HepG2 (cell line): Measurements from ENCODE around the gene TADA2B. TPM values are rescaled to one million over a fixed set of nuclear protein-coding genes. Genes with fewer than 3 reads are reported as not detected.

ENCODE experiments used
- ARNTL ChIP-seq: sonication (generic); formaldehyde crosslinking; IDR thresholded peaks from 2 replicates; pipeline ENCODE4 v1.4.0; 2020; ENCODE audit warnings: mild to moderate bottlenecking, missing genetic modification reagents
- ATRX ChIP-seq: sonication (generic); formaldehyde crosslinking; IDR thresholded peaks from 2 replicates; pipeline ENCODE4 v1.4.0; 2020; ENCODE audit warnings: missing genetic modification reagents, borderline replicate concordance
- CBX1 ChIP-seq: IDR thresholded peaks from one replicate; pipeline ENCODE4 v1.6.1; 2016; ENCODE audit warnings: antibody characterized with exemption, low read depth
- DMAP1 ChIP-seq: IDR thresholded peaks from 2 replicates; pipeline ENCODE4 v1.6.1; 2016
- GPN1 ChIP-seq: sonication (generic); formaldehyde crosslinking; IDR thresholded peaks from 2 replicates; pipeline ENCODE4 v1.5.1; 2020; ENCODE audit warnings: missing genetic modification reagents, borderline replicate concordance
- HNRNPK ChIP-seq: fragments of 200-400 bp; formaldehyde crosslinking; IDR thresholded peaks from 2 replicates; pipeline ENCODE4 v1.6.1; 2018; ENCODE audit warnings: low read length, low read depth, moderate library complexity, mild to moderate bottlenecking; ENCODE audit not compliant: poor library complexity, severe bottlenecking
- ISL2 ChIP-seq: sonication (generic); formaldehyde crosslinking; IDR thresholded peaks from 2 replicates; pipeline ENCODE4 v1.5.0; 2020; ENCODE audit warnings: missing genetic modification reagents
- KDM4B ChIP-seq: sonication (generic); formaldehyde crosslinking; IDR thresholded peaks from 2 replicates; pipeline ENCODE4 v1.4.0; 2020; ENCODE audit warnings: missing genetic modification reagents
- MAF1 ChIP-seq: sonication (generic); formaldehyde crosslinking; IDR thresholded peaks from 2 replicates; pipeline ENCODE4 v1.5.0; 2020; ENCODE audit warnings: missing genetic modification reagents, borderline replicate concordance
- PRPF4 ChIP-seq: fragments of 200-400 bp; formaldehyde crosslinking; IDR thresholded peaks from 2 replicates; pipeline ENCODE4 v1.6.1; 2016; ENCODE audit warnings: low read length, low read depth; ENCODE audit not compliant: poor library complexity, severe bottlenecking
- SOX5 ChIP-seq: IDR thresholded peaks from 2 replicates; pipeline ENCODE4 v1.6.1; 2016; ENCODE audit warnings: borderline replicate concordance
- SP4 ChIP-seq: sonication (generic); formaldehyde crosslinking; IDR thresholded peaks from 2 replicates; pipeline ENCODE4 v1.8.1; 2023; ENCODE audit warnings: mild to moderate bottlenecking, missing genetic modification reagents
- STAT5B ChIP-seq: sonication (generic); formaldehyde crosslinking; IDR thresholded peaks from 2 replicates; pipeline ENCODE4 v1.4.0; 2020; ENCODE audit warnings: missing genetic modification reagents
- TFDP1 ChIP-seq: IDR thresholded peaks from 2 replicates; pipeline ENCODE4 v1.6.1; 2016; ENCODE audit warnings: missing compliant biosample characterization, missing genetic modification reagents, borderline replicate concordance
- THAP7 ChIP-seq: sonication (generic); formaldehyde crosslinking; IDR thresholded peaks from 2 replicates; pipeline ENCODE4 v1.8.1; 2023; ENCODE audit warnings: mild to moderate bottlenecking, missing genetic modification reagents
- ZBTB21 ChIP-seq: sonication (generic); formaldehyde crosslinking; IDR thresholded peaks from 2 replicates; pipeline ENCODE4 v1.4.0; 2020; ENCODE audit warnings: missing genetic modification reagents
- ZHX1 ChIP-seq: sonication (generic); formaldehyde crosslinking; IDR thresholded peaks from 2 replicates; pipeline ENCODE4 v1.8.1; 2022; ENCODE audit warnings: low read depth, mild to moderate bottlenecking, missing genetic modification reagents
- ZMAT3 ChIP-seq: sonication (generic); formaldehyde crosslinking; conservative IDR thresholded peaks from 2 replicates; pipeline ENCODE4 v1.7.0; 2021; ENCODE audit warnings: missing genetic modification reagents
- ZNF446 ChIP-seq: sonication (generic); formaldehyde crosslinking; IDR thresholded peaks from 2 replicates; pipeline ENCODE4 v1.5.0; 2020; ENCODE audit warnings: mild to moderate bottlenecking, missing genetic modification reagents
- ZNF615 ChIP-seq: sonication (generic); formaldehyde crosslinking; IDR thresholded peaks from 2 replicates; pipeline ENCODE4 v1.5.0; 2020; ENCODE audit warnings: mild to moderate bottlenecking, missing genetic modification reagents, borderline replicate concordance
- ZNF652 ChIP-seq: IDR thresholded peaks from 2 replicates; pipeline ENCODE4 v1.6.1; 2016; ENCODE audit warnings: low read depth, borderline replicate concordance
- polyA plus RNA-seq, 8 experiments: library from polyadenylated mRNA; depleted of rRNA in 3 of 8; stranded (reverse) in 7 of 8; unstranded in 1 of 8; fragments of >200 nt; fragmentation: Illumina TruSeq in 4 of 8; extraction: Trizol in 4 of 8; gene quantifications; 2 replicates each; pipeline versions ENCODE4 v1.2.1 to v1.2.3, GENCODE V29; 2011 to 2016; ENCODE audit warnings: low read depth in 4 of 8, missing spikeins in 1 of 8, mixed read lengths in 1 of 8; ENCODE audit not compliant: insufficient read depth in 1 of 8
- total RNA-seq, 5 experiments: library from RNA; depleted of rRNA; stranded (reverse); fragments of >200 nt; fragmentation: Illumina TruSeq; extraction: Trizol; gene quantifications; 2 replicates each; pipeline ENCODE4 v1.2.3, GENCODE V29; 2016; ENCODE audit warnings: low read depth in 1 of 5
- TF ChIP-seq, protein P1 (sequence below): sonication (generic); formaldehyde crosslinking; IDR thresholded peaks from 2 replicates; pipeline ENCODE4 v1.5.1; 2020; ENCODE audit warnings: missing genetic modification reagents, mild to moderate bottlenecking, borderline replicate concordance
- TF ChIP-seq, protein P2 (sequence below): sonication (generic); formaldehyde crosslinking; IDR thresholded peaks from 2 replicates; pipeline ENCODE4 v1.4.0; 2020; ENCODE audit warnings: missing genetic modification reagents
- TF ChIP-seq, protein P3 (sequence below): sonication (generic); formaldehyde crosslinking; IDR thresholded peaks from 2 replicates; pipeline ENCODE4 v1.8.0; 2022; ENCODE audit warnings: missing genetic modification reagents, mild to moderate bottlenecking, inconsistent platforms, borderline replicate concordance

The TADA2B gene
- total and polyA plus RNA-seq, 2 of the 13 experiments (the other 11 are each of a cell fraction or from before 2014, with no cell fraction given), result 4.6 to 8.9 TPM

- no peak; the same call in 1 of the 2 replicates for TF ChIP-seq KDM4B (CRISPR knock-in tag)
- TF ChIP-seq, protein P1, sequence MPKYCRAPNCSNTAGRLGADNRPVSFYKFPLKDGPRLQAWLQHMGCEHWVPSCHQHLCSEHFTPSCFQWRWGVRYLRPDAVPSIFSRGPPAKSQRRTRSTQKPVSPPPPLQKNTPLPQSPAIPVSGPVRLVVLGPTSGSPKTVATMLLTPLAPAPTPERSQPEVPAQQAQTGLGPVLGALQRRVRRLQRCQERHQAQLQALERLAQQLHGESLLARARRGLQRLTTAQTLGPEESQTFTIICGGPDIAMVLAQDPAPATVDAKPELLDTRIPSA (CRISPR knock-in tag), result no peak
- no peak for TF ChIP-seq DMAP1 (CRISPR knock-in tag)
- no peak for TF ChIP-seq ZNF652
- TF ChIP-seq ISL2 (CRISPR knock-in tag), result 0 out of 2 replicates have a peak, but pooled peaks have one; percentile 25
- no peak for TF ChIP-seq SOX5 (CRISPR knock-in tag)
- TF ChIP-seq, protein P2, sequence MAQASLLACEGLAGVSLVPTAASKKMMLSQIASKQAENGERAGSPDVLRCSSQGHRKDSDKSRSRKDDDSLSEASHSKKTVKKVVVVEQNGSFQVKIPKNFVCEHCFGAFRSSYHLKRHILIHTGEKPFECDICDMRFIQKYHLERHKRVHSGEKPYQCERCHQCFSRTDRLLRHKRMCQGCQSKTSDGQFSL (CRISPR knock-in tag), result no peak
- no peak for TF ChIP-seq PRPF4
- no peak for TF ChIP-seq HNRNPK
- TF ChIP-seq THAP7 (CRISPR knock-in tag), result no peak
- TF ChIP-seq STAT5B (CRISPR knock-in tag), result no peak
- no peak for TF ChIP-seq ZHX1 (CRISPR knock-in tag)
- TF ChIP-seq MAF1 (CRISPR knock-in tag), result no peak
- no peak for TF ChIP-seq CBX1
- no peak for TF ChIP-seq ZNF615 (CRISPR knock-in tag)
- TF ChIP-seq TFDP1 (CRISPR knock-in tag), result peak; percentile 21; the same call in 1 of the 2 replicates
- TF ChIP-seq SP4 (CRISPR knock-in tag), result peak; percentile 32; the same call in 1 of the 2 replicates
- no peak for TF ChIP-seq ZNF446
- no peak for TF ChIP-seq ARNTL (CRISPR knock-in tag)
- no peak for TF ChIP-seq ATRX (CRISPR knock-in tag)
- no peak for TF ChIP-seq ZBTB21 (CRISPR knock-in tag)
- TF ChIP-seq ZMAT3 (CRISPR knock-in tag), result 0 out of 2 replicates have a peak, but pooled peaks have one; percentile 19
- TF ChIP-seq, protein P3, sequence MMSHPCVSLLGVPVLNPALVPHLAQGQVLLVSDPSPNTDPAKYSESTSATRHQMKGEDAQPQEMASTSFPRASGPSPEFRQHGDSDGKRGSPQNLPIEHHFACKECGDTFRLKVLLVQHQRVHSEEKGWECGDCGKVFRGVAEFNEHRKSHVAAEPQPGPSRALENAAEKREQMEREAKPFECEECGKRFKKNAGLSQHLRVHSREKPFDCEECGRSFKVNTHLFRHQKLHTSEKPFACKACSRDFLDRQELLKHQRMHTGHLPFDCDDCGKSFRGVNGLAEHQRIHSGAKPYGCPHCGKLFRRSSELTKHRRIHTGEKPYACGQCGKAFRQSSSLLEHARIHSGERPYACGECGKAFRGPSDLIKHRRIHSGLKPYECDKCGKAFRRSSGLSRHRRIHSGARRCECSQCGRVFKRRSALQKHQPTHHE (CRISPR knock-in tag), result no peak
- TF ChIP-seq GPN1 (CRISPR knock-in tag), result no peak
These were observed 58.7 kb downstream of the TADA2B start (continued) for GRCh38 chr4:7101692-7102515.
